ENCODE data around the gene BCAR3. TPM values are rescaled to one million over a fixed set of nuclear protein-coding genes. Genes with fewer than 3 reads are reported as not detected.
"Not testable (repeated sequence)": the region's sequence is repeated elsewhere in the genome, so short reads cannot be mapped to it uniquely, and the experiment has no call there.

BCAR3 gene
- total RNA-seq, 2 donors from 2014 or later = 7.9 to 10.9 TPM

DNA sequence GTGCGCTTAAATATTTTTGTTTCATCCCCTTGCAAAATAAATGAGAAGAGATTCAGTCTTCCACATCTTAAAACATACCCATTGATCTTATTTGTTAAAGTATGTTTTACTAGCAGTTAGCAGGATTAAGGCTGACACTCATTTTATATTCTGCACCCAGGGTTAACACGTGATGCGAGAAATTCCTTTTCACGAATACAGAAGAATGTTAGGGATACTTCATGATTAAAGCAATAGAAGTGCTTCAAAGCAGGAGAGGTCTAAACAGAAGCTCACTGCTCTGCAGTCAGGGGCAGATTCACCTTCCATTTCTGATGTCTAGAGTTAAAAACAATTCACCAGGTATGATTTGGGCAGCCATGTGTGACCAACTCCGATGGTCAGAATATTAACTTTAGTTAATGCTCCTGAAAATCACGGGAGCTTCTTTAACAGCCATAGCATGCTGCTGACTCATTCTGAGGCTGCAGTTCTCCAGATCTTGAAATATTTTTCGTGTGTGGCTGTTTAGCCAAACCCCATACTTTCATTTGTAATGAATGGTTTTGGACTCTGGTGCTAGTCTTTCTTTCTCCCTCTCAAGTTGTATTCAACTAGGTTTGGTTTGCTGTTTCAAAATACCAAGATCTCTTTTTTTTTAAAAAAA is 19.7 kb downstream of the BCAR3 start:
- H3K4me1 ChIP-seq = no peaks in the 10 kb centered on the region
- 71 to 80% methylated on average over 7 of the region's 7 CpGs for WGBS, 2 donors
- TF ChIP-seq CTCF (IDR thresholded peaks at IDR 0.05) (no peak), POLR2A (IDR thresholded peaks at IDR 0.05) (no peak)
- intact Hi-C loops (cut with DNase I) = no loop called here
- H3K27ac ChIP-seq = no peak overlapping the region
- no peak overlapping the region for H3K4me3 ChIP-seq
- ATAC-seq (no peak), DNase-seq (no peak)
- H3K27me3 ChIP-seq = no peaks in the 10 kb centered on the region
- H3K9me3 ChIP-seq = no peaks in the 10 kb centered on the region
- H3K36me3 ChIP-seq (replicated peaks in 1 of 2; ENCODE audit: insufficient read depth in 1 of 2, low read depth in 2 of 2) = no peaks in the 10 kb centered on the region

- H3K4me3 ChIP-seq; intact Hi-C loops (cut with DNase I); H3K4me1 ChIP-seq; DNase-seq; H3K27me3 ChIP-seq; ATAC-seq; H3K36me3 ChIP-seq (replicated peaks in 1 of 2; ENCODE audit: insufficient read depth in 1 of 2, low read depth in 2 of 2); H3K27ac ChIP-seq; H3K9me3 ChIP-seq: not testable (repeated sequence)
- 94 to 97% methylated on average over 9 of the region's 9 CpGs for WGBS, 2 donors
Measured at GRCh38 chr1:93661341-93661740, 20.3 kb downstream of the BCAR3 start.

GRCh38 chr1:93659822-93660503 is 21.7 kb downstream of the BCAR3 start:
- H3K27me3 ChIP-seq = no peaks in the 10 kb centered on the region
- H3K4me1 ChIP-seq = no peaks in the 10 kb centered on the region
- H3K27ac ChIP-seq = no peak overlapping the region
- H3K4me3 ChIP-seq = no peak overlapping the region
- DNase-seq (no peak), ATAC-seq (no peak)
- TF ChIP-seq POLR2A (IDR thresholded peaks at IDR 0.05) = no peak
- no peak for TF ChIP-seq CTCF (IDR thresholded peaks at IDR 0.05)
- no peaks in the 10 kb centered on the region for H3K9me3 ChIP-seq
- WGBS, 2 donors = 83 to 84% methylated on average over 9 of the region's 9 CpGs
- intact Hi-C loops (cut with DNase I) = no loop called here
- no peaks in the 10 kb centered on the region for H3K36me3 ChIP-seq (replicated peaks in 1 of 2; ENCODE audit: insufficient read depth in 1 of 2, low read depth in 2 of 2)

DNA sequence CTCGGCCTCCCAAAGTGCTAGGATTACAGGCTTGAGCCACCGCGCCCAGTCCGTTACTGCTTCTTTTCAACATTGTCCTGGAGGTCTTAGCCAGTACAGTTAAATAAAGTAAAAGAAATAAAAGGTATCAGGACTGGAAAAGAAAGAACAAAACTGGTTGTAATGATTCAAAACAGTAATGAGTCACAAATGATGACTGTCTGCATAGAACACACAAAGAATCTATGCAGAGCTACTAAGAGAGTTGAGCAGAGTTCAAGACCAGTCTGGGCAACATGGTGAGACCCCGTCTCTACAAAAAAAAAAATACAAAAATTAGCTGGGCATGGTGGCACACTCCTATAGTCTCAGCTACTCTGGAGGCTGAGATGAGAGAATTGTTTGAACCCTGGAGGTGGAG is 23.4 kb downstream of the BCAR3 start:
- no peak for ATAC-seq
- Histone ChIP-seq H3K36me3 (replicated peaks in 1 of 2; ENCODE audit: insufficient read depth in 1 of 2, low read depth in 2 of 2) (no peaks in the 10 kb centered on the region), H3K27ac (no peak overlapping the region), H3K4me1 (no peaks in the 10 kb centered on the region), H3K9me3 (no peaks in the 10 kb centered on the region), H3K27me3 (no peaks in the 10 kb centered on the region), H3K4me3 (no peak overlapping the region)
- no peak for TF ChIP-seq CTCF (IDR thresholded peaks at IDR 0.05)
- no peak for TF ChIP-seq POLR2A (IDR thresholded peaks at IDR 0.05)
- intact Hi-C loops (cut with DNase I) = no loop called here
- DNase-seq = no peak
- WGBS, 2 donors = 95 to 96% methylated on average over 5 of the region's 5 CpGs

GRCh38 chr1:93656491-93656890 is 25.1 kb downstream of the BCAR3 start:
- ATAC-seq = no peak
- no peak for DNase-seq
- intact Hi-C loops (cut with DNase I) = no loop called here
- Histone ChIP-seq H3K4me1 (peaks cover 4% of the 10 kb centered on the region), H3K27me3 (no peaks in the 10 kb centered on the region), H3K27ac (no peak overlapping the region), H3K4me3 (no peak overlapping the region), H3K9me3 (no peaks in the 10 kb centered on the region), H3K36me3 (replicated peaks in 1 of 2; ENCODE audit: insufficient read depth in 1 of 2, low read depth in 2 of 2) (no peaks in the 10 kb centered on the region)
- no peak for TF ChIP-seq POLR2A (IDR thresholded peaks at IDR 0.05)
- 84 to 89% methylated on average over 5 of the region's 5 CpGs for WGBS, 2 donors

DNA sequence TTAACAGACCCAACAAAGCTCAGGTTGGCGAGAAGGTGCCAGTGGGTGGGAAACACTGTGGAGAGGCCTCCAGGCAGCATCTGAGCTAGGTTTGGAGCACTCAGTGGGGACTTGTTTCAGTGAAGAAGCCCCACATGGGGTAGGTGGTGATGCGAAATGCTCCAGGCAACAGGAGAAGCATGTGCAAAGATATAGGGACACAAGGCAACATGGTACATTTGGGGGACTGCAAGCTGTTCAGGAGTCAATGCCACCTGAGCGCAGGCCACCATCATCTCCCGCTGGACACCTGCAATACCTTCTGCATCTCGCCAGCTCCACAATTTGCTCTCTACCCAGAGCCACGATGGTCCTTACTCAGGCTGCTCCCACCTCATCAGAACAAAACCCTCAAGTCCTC is 28.0 kb downstream of the BCAR3 start:
- H3K9me3 ChIP-seq = no peaks in the 10 kb centered on the region
- no peak overlapping the region for H3K27ac ChIP-seq
- ATAC-seq (no peak), DNase-seq (no peak)
- 89 to 96% methylated on average over 6 of the region's 6 CpGs for WGBS, 2 donors
- no peak overlapping the region for H3K4me3 ChIP-seq
- H3K27me3 ChIP-seq = no peaks in the 10 kb centered on the region
- intact Hi-C loops (cut with DNase I) = no loop called here
- no peaks in the 10 kb centered on the region for H3K36me3 ChIP-seq (replicated peaks in 1 of 2; ENCODE audit: insufficient read depth in 1 of 2, low read depth in 2 of 2)
- TF ChIP-seq POLR2A (IDR thresholded peaks at IDR 0.05) (no peak), CTCF (IDR thresholded peaks at IDR 0.05) (no peak)
- peaks cover 4% of the 10 kb centered on the region for H3K4me1 ChIP-seq
